HG03159 (cell line): ENCODE data around the gene CFAP54.
"Not testable (repeated sequence)": the region's sequence is repeated elsewhere in the genome, so short reads cannot be mapped to it uniquely, and the experiment has no call there.

Source experiments
- ATAC-seq: cut with Tn5 transposase; IDR thresholded peaks from one replicate; pipeline ENCODE4 v1.9.1; 2021; ENCODE audit warnings: mild to moderate bottlenecking, moderate library complexity; ENCODE audit not compliant: unreplicated experiment

Gene CFAP54

GRCh38 chr12:96472384-96472783 lies 17.0 kb upstream of the CFAP54 start:
- ATAC-seq: no peak

- no peak for ATAC-seq
Measured at GRCh38 chr12:96473394-96474093, 15.8 kb upstream of the CFAP54 start.

DNA sequence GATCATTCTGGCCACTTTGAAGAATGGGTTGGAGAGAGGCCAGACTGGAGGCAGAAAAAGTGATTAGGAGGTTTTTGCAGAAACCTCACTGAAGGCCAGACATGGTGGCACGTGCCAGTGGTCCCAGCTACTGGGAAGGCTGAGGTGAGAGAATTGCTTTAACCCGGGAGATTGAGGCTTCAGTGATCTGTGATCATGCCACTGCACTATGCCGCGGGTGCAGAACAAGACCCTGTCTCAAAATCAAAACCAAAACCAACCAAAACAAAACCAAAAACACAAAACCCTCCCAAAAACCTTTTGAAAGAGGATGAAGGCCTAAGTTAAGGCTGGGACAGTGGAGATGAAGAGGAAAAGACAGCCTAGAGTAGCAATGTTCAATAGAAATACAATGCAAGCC lies 15.2 kb upstream of the CFAP54 start:
- no peak for ATAC-seq

DNA sequence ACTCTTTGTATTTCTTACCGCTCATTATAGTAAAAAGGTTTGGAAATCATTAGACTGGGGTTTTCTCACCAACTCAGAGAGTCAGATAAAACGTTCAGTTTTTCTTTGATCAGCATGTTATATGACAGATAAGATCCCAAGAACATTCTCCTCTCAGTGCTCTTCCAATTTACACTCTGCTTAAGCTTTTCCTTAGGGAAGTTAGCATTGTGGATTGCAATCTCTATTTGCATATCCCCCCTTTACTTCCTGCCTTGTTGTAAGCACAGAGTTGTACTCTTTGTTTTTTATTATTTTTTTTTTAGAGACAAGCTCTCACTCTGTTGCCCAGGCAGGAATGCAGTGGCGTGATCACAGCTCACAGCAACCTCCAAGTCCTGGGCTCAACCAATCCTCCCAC lies 11.4 kb upstream of the CFAP54 start:
- no peak for ATAC-seq

DNA sequence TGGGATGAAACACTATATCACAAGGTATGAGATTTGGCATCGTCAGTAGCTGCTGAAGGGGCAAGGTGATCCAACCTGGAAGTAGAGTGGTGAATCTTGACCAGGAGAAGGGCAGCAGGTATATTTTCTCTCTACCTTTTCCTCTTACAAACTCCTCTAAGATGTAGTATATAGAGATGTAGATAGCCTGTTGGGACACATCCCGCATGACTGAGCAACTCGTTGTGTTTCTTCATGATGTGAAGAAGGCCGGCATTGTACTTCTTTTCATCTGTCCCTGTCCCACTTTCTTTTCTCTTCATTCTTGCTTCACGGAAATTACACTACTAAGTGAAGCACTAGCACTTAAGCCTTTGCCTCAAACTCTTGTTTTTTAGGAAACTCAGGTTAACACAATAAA lies 7.3 kb upstream of the CFAP54 start:
- ATAC-seq: no peak

DNA sequence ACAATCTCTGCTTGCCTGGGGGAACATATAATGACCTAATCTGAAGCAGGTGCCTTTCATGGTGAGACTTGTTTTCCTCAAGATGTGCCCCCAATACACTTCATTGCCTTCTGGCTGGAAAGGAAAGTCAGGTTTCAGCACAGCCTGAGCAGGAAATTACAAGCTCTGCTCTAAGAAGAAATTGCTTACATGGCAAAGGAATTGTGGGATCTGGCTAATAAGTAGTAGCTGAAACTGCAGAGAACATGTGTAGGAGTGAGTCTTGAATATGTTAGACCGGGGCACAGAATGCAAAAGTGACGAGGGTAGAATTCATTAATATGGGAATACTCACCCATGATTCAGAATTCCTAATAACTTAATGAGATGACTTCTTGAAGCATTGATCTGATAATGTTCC lies 6.3 kb upstream of the CFAP54 start:
- ATAC-seq: no peak

DNA sequence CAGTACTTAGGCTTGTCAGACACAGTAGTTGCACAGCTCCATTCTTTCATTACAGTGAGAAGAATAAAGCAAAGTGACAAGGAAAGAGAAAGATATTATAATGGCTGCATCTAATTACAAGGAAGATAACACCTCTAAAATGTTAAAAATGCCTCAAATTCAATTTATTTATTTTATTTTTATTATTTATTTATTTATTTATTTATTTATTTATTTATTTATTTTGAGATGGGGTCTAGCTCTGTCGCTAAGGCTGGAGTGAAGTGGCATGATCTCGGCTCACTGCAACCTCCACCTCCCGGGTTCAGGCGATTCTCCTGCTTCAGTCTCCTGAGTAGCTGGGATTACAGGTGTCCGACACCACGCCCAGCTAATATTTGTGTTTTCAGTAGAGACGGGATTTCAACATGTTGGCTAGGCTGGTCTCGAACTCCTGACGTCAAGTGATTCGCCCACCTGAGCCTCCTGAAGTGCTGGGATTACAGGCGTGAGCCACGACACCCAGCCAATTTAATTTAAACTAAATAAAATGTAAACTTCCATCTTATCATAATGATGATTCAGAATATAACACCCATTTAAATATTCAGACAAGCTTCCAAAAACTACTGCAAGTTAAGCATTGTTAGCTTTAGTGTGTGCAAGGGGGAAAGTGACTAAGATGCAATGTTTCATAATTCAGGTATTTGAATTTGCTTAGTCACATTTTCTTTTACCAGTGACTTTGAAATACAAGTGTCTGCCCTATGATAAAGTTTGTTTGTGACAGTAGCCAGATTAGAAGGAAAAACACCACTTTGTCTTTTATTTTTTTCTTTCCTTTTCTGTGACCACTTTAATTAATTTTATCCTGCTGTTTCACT lies 2.4 kb upstream of the CFAP54 start:
- no peak for ATAC-seq

DNA sequence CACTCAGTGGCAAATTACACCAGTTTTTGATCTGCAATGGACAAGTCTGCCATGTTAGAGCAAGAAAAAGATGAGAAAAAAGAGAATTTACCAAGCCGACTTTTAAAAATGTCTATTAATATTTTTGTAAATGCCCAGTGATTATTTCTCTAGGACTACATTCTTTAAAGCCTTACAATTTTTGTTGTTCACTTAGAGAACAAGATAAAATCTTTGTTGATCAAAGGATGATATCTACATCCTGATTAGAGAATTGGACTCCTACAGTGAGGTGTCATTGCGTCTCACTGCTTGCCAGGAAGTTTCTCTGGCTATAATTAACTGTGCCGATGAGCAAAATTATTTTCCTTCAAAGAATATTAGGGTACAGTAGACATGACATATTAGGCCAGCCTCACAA lies 1.7 kb upstream of the CFAP54 start:
- ATAC-seq: no peak

DNA sequence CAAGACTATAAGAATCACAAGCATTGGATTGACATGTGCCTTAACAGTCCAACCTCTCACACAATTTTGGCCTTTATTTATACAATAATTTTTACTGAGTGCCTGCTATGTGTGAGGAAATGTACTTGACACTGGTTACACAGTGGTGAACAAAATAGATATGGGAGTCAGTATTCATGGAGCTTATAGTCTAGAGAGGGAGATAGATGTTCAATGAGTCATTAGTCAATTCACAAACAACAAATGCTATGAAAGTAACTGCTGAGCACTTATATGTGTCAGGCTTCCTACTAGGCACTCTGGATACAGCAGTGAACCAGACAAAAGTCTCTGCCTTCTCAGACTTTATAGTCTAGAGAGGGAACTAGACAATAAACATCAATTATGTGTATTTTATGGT lies 3.7 kb downstream of the CFAP54 start:
- no peak for ATAC-seq

- not testable (repeated sequence) for ATAC-seq
Measured at GRCh38 chr12:96494154-96494553, 4.8 kb downstream of the CFAP54 start.

DNA sequence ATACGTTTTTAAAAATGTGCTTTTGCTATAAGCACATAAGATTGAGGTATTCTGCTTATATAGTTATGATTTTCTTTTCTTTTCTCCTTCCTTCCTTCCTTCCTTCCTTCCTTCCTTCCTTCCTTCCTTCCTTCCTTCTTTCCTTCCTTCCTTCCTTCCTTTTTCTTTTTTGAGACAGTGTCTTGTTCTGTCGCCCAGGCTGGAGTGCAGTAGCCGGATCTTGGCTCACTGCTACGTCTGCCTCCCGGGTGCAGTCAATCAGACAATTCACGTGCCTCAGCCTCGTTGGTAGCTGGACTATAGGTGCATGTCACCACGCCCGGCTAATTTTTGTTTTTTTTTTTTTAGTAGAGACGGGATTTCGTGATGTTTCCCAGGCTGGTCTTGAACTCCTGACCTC lies 5.8 kb downstream of the CFAP54 start:
- no peak for ATAC-seq

GRCh38 chr12:96495841-96496545 lies 6.6 kb downstream of the CFAP54 start:
- no peak for ATAC-seq

DNA sequence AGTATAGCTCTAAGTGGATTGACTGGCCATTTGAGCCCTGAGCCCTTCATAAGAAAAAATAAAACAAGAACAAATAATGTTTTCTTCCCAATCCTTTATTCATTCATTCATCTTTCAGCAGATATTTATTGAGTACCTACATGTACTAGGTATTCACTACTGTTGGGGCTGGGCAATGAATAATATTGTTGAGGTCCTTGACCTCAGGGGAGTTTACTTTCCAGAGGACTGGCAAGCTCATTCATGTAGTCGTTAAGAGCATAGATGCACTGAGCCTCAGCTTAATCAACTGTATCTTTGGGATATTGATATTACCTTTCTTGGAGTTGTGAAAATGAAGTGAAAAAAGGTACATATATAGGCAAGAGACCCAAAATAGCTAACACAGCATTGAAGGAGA lies 7.6 kb downstream of the CFAP54 start:
- ATAC-seq: no peak

GRCh38 chr12:96497855-96498254 lies 8.5 kb downstream of the CFAP54 start:
- no peak for ATAC-seq

DNA sequence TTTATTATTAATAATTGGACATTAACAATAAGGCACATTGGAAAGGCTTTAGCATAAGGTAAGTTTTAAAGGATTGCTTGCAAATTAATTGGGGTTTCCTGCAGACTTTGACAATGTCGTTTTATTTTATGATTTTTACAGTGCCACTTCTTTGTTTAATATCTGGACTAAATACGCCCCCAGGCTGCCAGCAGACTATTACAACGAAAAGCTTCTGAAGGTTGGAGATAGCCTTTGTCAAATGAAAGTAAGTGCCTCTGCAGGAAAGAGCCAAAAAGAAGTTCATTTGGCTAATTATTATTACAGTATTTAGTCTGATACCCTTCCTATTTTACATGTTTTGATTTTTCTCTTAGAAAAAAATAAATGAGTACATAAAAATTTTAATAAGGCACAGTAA lies 11.3 kb downstream of the CFAP54 start:
- peak; percentile 9 for ATAC-seq

- ATAC-seq: peak; percentile 59
Measured at GRCh38 chr12:96501133-96501761, 11.9 kb downstream of the CFAP54 start.

DNA sequence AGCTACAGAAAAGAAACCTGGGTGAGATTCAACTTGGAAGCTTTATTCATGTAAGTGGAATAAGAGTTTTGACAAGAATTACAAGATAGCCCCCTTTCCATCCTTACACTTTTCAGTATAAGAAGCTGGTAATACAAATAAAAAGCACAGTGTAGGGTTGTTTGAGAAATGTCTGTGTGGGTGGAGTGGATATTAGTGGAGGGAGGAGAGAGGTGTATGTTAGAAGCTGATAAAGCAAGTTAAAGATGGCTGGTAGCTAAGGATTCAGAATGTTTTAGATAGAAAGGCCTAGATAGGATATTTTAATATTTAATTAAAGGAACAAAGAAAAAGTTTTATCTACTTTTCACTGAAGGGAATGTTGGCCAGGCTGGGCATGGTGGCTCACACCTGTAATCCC lies 12.5 kb downstream of the CFAP54 start:
- ATAC-seq: no peak

- peak; percentile 60 for ATAC-seq
Measured at GRCh38 chr12:96502477-96502876, 13.1 kb downstream of the CFAP54 start.

DNA sequence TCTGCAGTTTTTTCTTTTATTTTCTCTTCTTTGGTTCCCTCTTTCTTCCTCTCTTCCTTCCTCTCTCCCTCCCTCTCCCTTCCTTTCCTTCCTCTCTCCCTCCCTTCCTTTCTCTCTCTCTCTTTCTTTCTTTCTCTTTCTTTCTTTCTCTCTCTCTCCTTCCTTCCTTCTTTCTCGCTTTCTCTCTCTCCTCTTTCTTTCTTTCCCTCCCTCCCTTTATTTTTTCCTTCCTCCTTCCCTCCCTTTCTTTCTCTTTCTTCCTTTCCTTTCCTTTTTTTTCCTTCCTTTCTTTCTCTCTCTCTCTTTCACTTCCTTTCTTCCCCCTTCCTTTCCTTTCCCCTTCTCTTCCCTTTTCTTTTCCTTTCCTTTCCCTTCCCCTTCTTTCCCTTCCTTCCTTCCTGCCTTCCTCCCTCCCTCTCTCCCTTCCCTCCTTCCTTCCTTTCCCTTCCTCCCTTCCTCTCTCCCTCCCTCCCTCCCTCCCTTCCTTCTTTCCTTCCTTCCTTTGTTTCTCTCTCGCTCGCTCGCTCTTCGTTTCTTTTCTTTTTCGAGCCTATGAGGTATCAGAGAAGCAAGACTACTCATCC lies 13.7 kb downstream of the CFAP54 start:
- ATAC-seq: no peak

GRCh38 chr12:96503976-96504375 lies 14.6 kb downstream of the CFAP54 start:
- no peak for ATAC-seq

- ATAC-seq: no peak
Measured at GRCh38 chr12:96506776-96507175, 17.4 kb downstream of the CFAP54 start.
